HEK293 (cell line): ENCODE measurements around the gene MEAF6.

Experiments
- CTCF ChIP-seq: fragments of 450-650 bp; formaldehyde crosslinking; IDR thresholded peaks from 2 replicates; pipeline ENCODE4 v1.5.1; 2016; ENCODE audit warnings: missing biosample characterization, missing genetic modification characterization
- SCRT1 ChIP-seq: fragments of 450-650 bp; formaldehyde crosslinking; IDR thresholded peaks from 2 replicates; pipeline ENCODE4 v1.5.1; 2016; ENCODE audit warnings: missing biosample characterization, missing genetic modification characterization, borderline replicate concordance
- YY2 ChIP-seq: fragments of 450-650 bp; formaldehyde crosslinking; IDR thresholded peaks from 2 replicates; pipeline ENCODE4 v1.5.1; 2016; ENCODE audit warnings: missing biosample characterization, missing genetic modification characterization
- ZBTB1 ChIP-seq: fragments of 450-650 bp; formaldehyde crosslinking; IDR thresholded peaks from 2 replicates; pipeline ENCODE4 v1.5.1; 2016; ENCODE audit warnings: missing biosample characterization, missing genetic modification characterization
- ZBTB49 ChIP-seq: fragments of 450-650 bp; formaldehyde crosslinking; IDR thresholded peaks from 2 replicates; pipeline ENCODE4 v1.5.1; 2016; ENCODE audit warnings: missing biosample characterization, missing genetic modification characterization, low read depth
- ZNF391 ChIP-seq: fragments of 450-650 bp; formaldehyde crosslinking; IDR thresholded peaks from 2 replicates; pipeline ENCODE4 v1.5.1; 2016; ENCODE audit warnings: low read depth, missing biosample characterization, missing genetic modification characterization, borderline replicate concordance
- ZNF530 ChIP-seq: fragments of 450-650 bp; formaldehyde crosslinking; IDR thresholded peaks from 2 replicates; pipeline ENCODE4 v1.5.1; 2016; ENCODE audit warnings: low read depth, missing biosample characterization, missing genetic modification characterization
- ZNF544 ChIP-seq: fragments of 450-650 bp; formaldehyde crosslinking; IDR thresholded peaks from 2 replicates; pipeline ENCODE4 v1.5.0; 2017; ENCODE audit warnings: missing biosample characterization, missing genetic modification characterization
- ZNF639 ChIP-seq: fragments of 450-650 bp; formaldehyde crosslinking; IDR thresholded peaks from 2 replicates; pipeline ENCODE4 v1.5.1; 2016; ENCODE audit warnings: missing biosample characterization, missing genetic modification characterization
- ZNF768 ChIP-seq: fragments of 450-650 bp; formaldehyde crosslinking; IDR thresholded peaks from 2 replicates; pipeline ENCODE4 v1.5.1; 2018; ENCODE audit warnings: missing biosample characterization, mild to moderate bottlenecking, missing genetic modification characterization
- ZNF830 ChIP-seq: fragments of 450-650 bp; IDR thresholded peaks from 2 replicates; pipeline ENCODE4 v1.5.0; 2018; ENCODE audit warnings: missing biosample characterization, missing genetic modification characterization, low read depth, mild to moderate bottlenecking, moderate library complexity

GRCh38 chr1:37560401-37561132 lies 46.0 kb upstream of the MEAF6 start:
- TF ChIP-seq ZNF639 (tag by site-specific recombination) (no peak), CTCF (no peak), ZNF830 (tag by site-specific recombination) (no peak), YY2 (tag by site-specific recombination) (no peak), ZNF768 (tag by site-specific recombination) (no peak), ZNF391 (no peak), ZBTB49 (tag by site-specific recombination) (no peak), SCRT1 (tag by site-specific recombination) (no peak), ZNF530 (tag by site-specific recombination) (no peak), ZNF544 (tag by site-specific recombination) (no peak), ZBTB1 (tag by site-specific recombination) (no peak)
